Effector CD4-positive, alpha-beta T cell (primary cell): ENCODE measurements around the gene SYNPO2.
"Not testable (repeated sequence)": the region's sequence is repeated elsewhere in the genome, so short reads cannot be mapped to it uniquely, and the experiment has no call there.

Source experiments
- DNase-seq: peaks from one replicate; pipeline ENCODE4 v3.0.0-alpha.2; 2020

Gene SYNPO2

GRCh38 chr4:118939169-118939783 is 50.6 kb downstream of the SYNPO2 start:
- DNase-seq: no peak

- DNase-seq: no peak
These were observed 52.5 kb downstream of the SYNPO2 start for GRCh38 chr4:118941149-118941548.

DNA sequence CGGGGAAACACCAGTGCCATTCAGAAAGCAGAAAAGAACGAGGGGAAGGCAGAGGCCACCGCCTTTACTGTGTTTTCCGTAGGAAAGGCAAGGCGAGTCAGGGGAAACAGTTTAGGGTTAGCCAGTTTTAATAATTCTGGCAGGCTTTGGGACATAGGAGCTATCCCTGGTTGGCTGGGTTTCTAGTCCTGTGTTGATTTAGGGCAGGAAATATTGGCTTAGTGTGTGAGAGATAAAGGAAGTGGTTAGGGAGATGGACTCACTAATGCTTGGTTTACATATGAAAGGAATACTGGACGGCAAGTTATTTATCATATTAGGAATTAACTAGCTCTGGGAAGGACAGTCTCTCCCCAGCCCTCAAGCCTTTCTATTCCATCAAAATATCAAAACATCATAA is 53.1 kb downstream of the SYNPO2 start:
- no peak for DNase-seq

- DNase-seq: no peak
These were observed 53.8 kb downstream of the SYNPO2 start for GRCh38 chr4:118942465-118942864.

- no peak for DNase-seq
These were observed 58.4 kb downstream of the SYNPO2 start for GRCh38 chr4:118947095-118947494.

GRCh38 chr4:118948545-118949144 is 60.0 kb downstream of the SYNPO2 start:
- no peak for DNase-seq

GRCh38 chr4:118950224-118950623 is 61.6 kb downstream of the SYNPO2 start:
- DNase-seq: no peak

GRCh38 chr4:118950929-118951570 is 62.4 kb downstream of the SYNPO2 start:
- no peak for DNase-seq

GRCh38 chr4:118953276-118953675 is 64.6 kb downstream of the SYNPO2 start:
- no peak for DNase-seq

GRCh38 chr4:118954246-118954645 is 65.6 kb downstream of the SYNPO2 start:
- DNase-seq: no peak

DNA sequence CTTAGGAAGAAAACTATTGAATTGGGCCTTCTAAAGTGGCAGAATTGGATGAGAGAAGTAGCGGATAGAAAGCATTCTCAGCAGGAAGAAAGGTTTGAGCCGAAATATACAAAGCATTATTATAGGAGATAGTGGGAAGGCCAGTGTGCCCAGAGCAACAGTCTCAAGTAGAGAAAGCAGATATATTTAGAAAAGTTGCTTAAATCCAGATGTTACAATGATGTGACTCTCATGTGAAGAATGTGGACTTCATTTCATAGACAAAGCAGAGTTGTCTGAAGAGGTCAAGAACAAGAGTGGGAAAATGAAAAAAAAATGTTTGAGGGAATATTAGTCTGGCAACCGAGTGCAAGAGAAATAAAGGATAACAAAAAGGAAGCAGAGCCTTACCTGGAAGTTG is 66.9 kb downstream of the SYNPO2 start:
- DNase-seq: no peak

- no peak for DNase-seq
These were observed 69.2 kb downstream of the SYNPO2 start for GRCh38 chr4:118957722-118958445.

- DNase-seq: no peak
These were observed 73.9 kb downstream of the SYNPO2 start for GRCh38 chr4:118962540-118962939.

GRCh38 chr4:118964891-118965411 is 76.3 kb downstream of the SYNPO2 start:
- DNase-seq: no peak

DNA sequence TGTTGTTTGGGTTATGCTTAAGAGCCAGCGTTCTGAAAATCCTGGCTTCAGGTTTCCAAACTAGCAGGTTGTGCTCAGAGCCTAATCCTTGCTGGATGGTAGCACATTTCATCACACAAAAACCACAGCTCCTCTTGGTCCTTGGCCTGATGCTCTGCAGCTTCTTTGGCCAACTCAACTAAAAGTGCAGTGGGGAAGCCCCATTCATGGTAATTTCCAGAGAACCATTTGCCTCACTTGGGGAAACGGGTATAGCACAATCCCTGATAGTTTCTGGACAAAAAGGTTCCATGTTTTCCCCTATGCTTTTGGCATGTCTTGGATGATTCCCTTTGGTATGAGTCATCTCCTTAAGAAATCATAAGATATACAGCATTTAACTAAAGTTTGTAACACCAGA is 78.7 kb downstream of the SYNPO2 start:
- no peak for DNase-seq

- DNase-seq: no peak
These were observed 79.4 kb downstream of the SYNPO2 start for GRCh38 chr4:118968005-118968404.

GRCh38 chr4:118968813-118969212 is 80.2 kb downstream of the SYNPO2 start:
- DNase-seq: no peak

GRCh38 chr4:118969359-118969758 is 80.7 kb downstream of the SYNPO2 start:
- no peak for DNase-seq

DNA sequence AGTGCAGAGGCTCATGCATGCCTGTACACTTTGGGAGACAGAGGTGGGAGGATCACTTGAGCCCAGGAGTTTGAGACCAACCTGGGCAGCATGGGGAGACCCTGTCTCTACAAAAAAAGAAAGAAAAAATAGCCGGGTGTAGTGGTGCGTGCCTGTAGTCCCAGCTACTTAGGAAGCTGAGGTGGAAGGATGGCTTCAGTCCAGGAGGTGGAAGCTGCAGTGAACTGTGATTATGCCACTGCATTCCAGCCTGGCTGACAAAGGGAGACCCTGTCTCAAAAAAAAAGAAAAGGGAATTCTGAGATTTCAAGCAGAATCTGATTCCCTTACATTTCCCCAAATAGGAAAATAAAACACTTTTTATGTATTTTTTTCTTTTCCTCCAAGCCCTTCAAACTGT is 83.5 kb downstream of the SYNPO2 start:
- no peak for DNase-seq

- no peak for DNase-seq
These were observed 84.6 kb downstream of the SYNPO2 start for GRCh38 chr4:118973295-118973694.

DNA sequence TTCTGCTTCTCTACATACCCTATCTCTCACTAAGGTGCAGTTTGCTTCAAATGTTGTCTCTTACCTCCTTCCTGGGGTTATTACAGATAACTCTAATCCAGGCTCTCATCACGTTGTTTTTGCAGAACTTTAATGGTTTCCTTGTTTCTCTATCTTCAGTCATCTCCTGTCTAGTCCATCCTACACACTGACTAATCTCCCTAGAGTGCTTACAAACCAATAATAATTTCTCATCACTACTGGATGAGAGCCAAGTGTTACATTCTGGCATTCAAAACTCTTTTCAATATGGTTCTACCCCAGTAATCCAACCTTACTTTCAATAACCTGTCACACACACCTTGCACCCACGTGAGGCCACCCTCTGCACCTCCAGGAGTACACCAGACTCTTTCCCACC is 86.1 kb downstream of the SYNPO2 start:
- DNase-seq: no peak

- no peak for DNase-seq
These were observed 87.0 kb downstream of the SYNPO2 start for GRCh38 chr4:118975449-118976192.

- DNase-seq: not testable (repeated sequence)
These were observed 87.5 kb downstream of the SYNPO2 start for GRCh38 chr4:118976193-118976560.
